ENCODE measurements around the gene RNF157.
A peak's percentile ranks its signal among the peaks of the same experiment; 100 is the strongest.

Gene RNF157

GRCh38 chr17:76243826-76244679 is 3.8 kb upstream of the RNF157 start:
- H2AFZ ChIP-seq (ENCODE audit: low read length) = no peak overlapping the region
- H3K9me3 ChIP-seq (replicated peaks; ENCODE audit: insufficient read depth, low read length) = no peaks in the 10 kb centered on the region
- H3K79me2 ChIP-seq (ENCODE audit: low read length) = no peaks in the 10 kb centered on the region
- no peak overlapping the region for H3K9ac ChIP-seq (ENCODE audit: low read length)
- H3F3A ChIP-seq (ENCODE audit: insufficient read depth, low read length) = peaks cover 24% of the 10 kb centered on the region
- no peaks in the 10 kb centered on the region for H4K20me1 ChIP-seq (ENCODE audit: insufficient read depth, low read length)
- no peaks in the 10 kb centered on the region for H3K9me2 ChIP-seq (replicated peaks; ENCODE audit: insufficient read depth, low read length)
- no peak overlapping the region for H3K4me3 ChIP-seq (ENCODE audit: low read length)
- no peak for DNase-seq
- no peak overlapping the region for H3K27ac ChIP-seq (ENCODE audit: low read length)
- 0 out of 2 replicates have a peak, but pooled peaks cover 4% of the 10 kb centered on the region for H3K27me3 ChIP-seq (replicated peaks; ENCODE audit: insufficient read depth, low read length)
- no peak for TF ChIP-seq EZH2phosphoT487 (IDR thresholded peaks at IDR 0.05; ENCODE audit: low read length)
- no peak overlapping the region for H3K4me2 ChIP-seq (ENCODE audit: low read depth, low read length)
- H3K36me3 ChIP-seq (replicated peaks; ENCODE audit: insufficient read depth, low read length) = no peaks in the 10 kb centered on the region
- H3K4me1 ChIP-seq (ENCODE audit: low read length) = peaks cover 25% of the 10 kb centered on the region

GRCh38 chr17:76241691-76242255 is 1.5 kb upstream of the RNF157 start:
- Histone ChIP-seq H3K4me2 (ENCODE audit: low read depth, low read length) (no peak overlapping the region), H3K9ac (ENCODE audit: low read length) (no peak overlapping the region), H3K27ac (ENCODE audit: low read length) (no peak overlapping the region), H3F3A (ENCODE audit: insufficient read depth, low read length) (peaks cover 13% of the 10 kb centered on the region), H3K4me1 (ENCODE audit: low read length) (peaks cover 15% of the 10 kb centered on the region), H3K9me2 (replicated peaks; ENCODE audit: insufficient read depth, low read length) (no peaks in the 10 kb centered on the region), H3K9me3 (replicated peaks; ENCODE audit: insufficient read depth, low read length) (no peaks in the 10 kb centered on the region), H3K79me2 (ENCODE audit: low read length) (no peaks in the 10 kb centered on the region), H3K27me3 (replicated peaks; ENCODE audit: insufficient read depth, low read length) (0 out of 2 replicates have a peak, but pooled peaks cover 4% of the 10 kb centered on the region), H4K20me1 (ENCODE audit: insufficient read depth, low read length) (no peaks in the 10 kb centered on the region), H2AFZ (ENCODE audit: low read length) (no peak overlapping the region), H3K36me3 (replicated peaks; ENCODE audit: insufficient read depth, low read length) (no peaks in the 10 kb centered on the region), H3K4me3 (ENCODE audit: low read length) (no peak overlapping the region)
- no peak for TF ChIP-seq EZH2 (optimal IDR thresholded peaks at IDR 0.05; ENCODE audit: low read depth, low read length)
- DNase-seq = no peak

GRCh38 chr17:76241204-76241538 is 878 bp upstream of the RNF157 start:
- H3K27ac ChIP-seq (ENCODE audit: low read length) = no peak overlapping the region

More at GRCh38 chr17:76241204-76241538, 878 bp upstream of the RNF157 start:
- Histone ChIP-seq H3K4me3 (ENCODE audit: low read length) (peak overlapping the region; percentile 73), H2AFZ (ENCODE audit: low read length) (peak overlapping the region; percentile 84), H3K9me3 (replicated peaks; ENCODE audit: insufficient read depth, low read length) (no peaks in the 10 kb centered on the region), H3K9ac (ENCODE audit: low read length) (peak overlapping the region; percentile 41; the same call in 1 of the 2 replicates), H3K9me2 (replicated peaks; ENCODE audit: insufficient read depth, low read length) (no peaks in the 10 kb centered on the region), H3K36me3 (replicated peaks; ENCODE audit: insufficient read depth, low read length) (no peaks in the 10 kb centered on the region), H3K4me1 (ENCODE audit: low read length) (peaks cover 12% of the 10 kb centered on the region), H3K27me3 (replicated peaks; ENCODE audit: insufficient read depth, low read length) (0 out of 2 replicates have a peak, but pooled peaks cover 4% of the 10 kb centered on the region), H4K20me1 (ENCODE audit: insufficient read depth, low read length) (no peaks in the 10 kb centered on the region), H3K79me2 (ENCODE audit: low read length) (no peaks in the 10 kb centered on the region), H3K4me2 (ENCODE audit: low read depth, low read length) (peak overlapping the region; percentile 99), H3F3A (ENCODE audit: insufficient read depth, low read length) (peaks cover 9% of the 10 kb centered on the region)
- DNase-seq = no peak
- TF ChIP-seq CTCF (IDR thresholded peaks at IDR 0.05; ENCODE audit: low read length) (no peak), EZH2 (optimal IDR thresholded peaks at IDR 0.05; ENCODE audit: low read depth, low read length) (no peak), EZH2phosphoT487 (IDR thresholded peaks at IDR 0.05; ENCODE audit: low read length) (no peak)

Data from MM.1S (cell line).